ENCODE data around the gene SLFN12L. TPM values are rescaled to one million over a fixed set of nuclear protein-coding genes. Genes with fewer than 3 reads are reported as not detected.
"Not testable (repeated sequence)": the region's sequence is repeated elsewhere in the genome, so short reads cannot be mapped to it uniquely, and the experiment has no call there.

Gene SLFN12L
- total RNA-seq, 4 donors from 2014 or later, result 0.50 to 3.4 (median 1.2) TPM

GRCh38 chr17:35566968-35567367, 29.5 kb upstream of the SLFN12L start:
- H3K36me3 ChIP-seq, result no peaks in the 10 kb centered on the region
- TF ChIP-seq POLR2A (IDR thresholded peaks at IDR 0.05), result no peak
- no peak for TF ChIP-seq CTCF (IDR thresholded peaks at IDR 0.05)
- intact Hi-C loops (cut with DNase I), result no loop called here
- WGBS, 2 donors, result 55 to 58% methylated on average over 7 of the region's 11 CpGs
- peak overlapping the region in 3 of 4 donors; percentile 68 to 91 (median 70) for H3K4me3 ChIP-seq
- H3K27me3 ChIP-seq, result peaks cover 0 to 7% (median 0%) of the 10 kb centered on the region in 4 donors
- H3K9me3 ChIP-seq, result no peaks in the 10 kb centered on the region
- DNase-seq, result no peak
- peaks cover 16 to 37% (median 22%) of the 10 kb centered on the region in 3 donors for H3K4me1 ChIP-seq
- H3K27ac ChIP-seq, result peak overlapping the region in 2 of 4 donors; percentile 84 to 90

GRCh38 chr17:35563181-35563580, 25.7 kb upstream of the SLFN12L start:
- H3K9me3 ChIP-seq; H3K4me1 ChIP-seq; H3K36me3 ChIP-seq; intact Hi-C loops (cut with DNase I); DNase-seq; H3K4me3 ChIP-seq; H3K27ac ChIP-seq: not testable (repeated sequence)
- peaks cover 0 to 31% (median 0%) of the 10 kb centered on the region in 4 donors for H3K27me3 ChIP-seq
- WGBS, 2 donors, result 81 to 86% methylated on average over 16 of the region's 16 CpGs

- 64 to 66% methylated on average over 3 of the region's 3 CpGs for WGBS, 2 donors
- Histone ChIP-seq H3K27ac (no peak within 1 kb of the TSS), H3K9me3 (no peaks in the 10 kb centered on the region)
These were observed 23.2 kb upstream of the SLFN12L start, which contains the start of gene SLFN14 for GRCh38 chr17:35560703-35561102. Gene SLFN14 (minus strand): TSS chr17:35560819. CDS start chr17:35558062, 2,757 bp downstream.

DNA sequence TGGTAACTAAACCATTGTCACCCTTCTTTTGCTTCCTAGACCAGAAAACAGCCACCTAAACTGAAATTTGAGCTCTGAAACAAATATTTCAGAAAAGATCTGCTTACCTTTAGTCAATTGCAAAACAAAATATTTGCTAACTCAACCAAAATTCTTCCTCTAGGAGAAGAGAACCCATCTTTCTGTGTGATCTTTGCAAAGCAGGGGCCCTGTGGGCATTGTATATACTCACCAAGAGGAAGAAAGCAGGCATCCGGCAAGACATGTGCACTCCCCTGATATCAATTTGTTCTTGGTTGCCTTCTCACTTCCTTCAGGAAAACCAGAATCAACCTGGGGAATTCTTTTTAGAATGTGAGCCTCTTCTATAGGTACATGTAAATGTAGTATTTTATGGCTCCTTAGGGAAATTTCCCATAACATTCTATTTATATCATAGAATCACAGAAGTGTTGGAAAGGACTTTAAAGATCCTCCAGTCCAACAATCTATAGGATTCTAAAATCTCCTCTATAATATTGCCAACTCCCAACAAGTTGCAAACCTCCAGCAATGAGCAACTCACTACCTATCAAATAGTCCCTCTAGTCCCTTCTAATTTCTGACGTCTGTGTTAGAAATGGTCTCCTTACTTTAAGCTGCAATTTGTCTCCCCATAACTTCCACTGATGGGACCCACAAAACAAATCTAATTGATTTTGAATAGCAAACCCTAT, 22.2 kb upstream of the SLFN12L start:
- Histone ChIP-seq H3K27me3 (peaks cover 0 to 57% (median 0%) of the 10 kb centered on the region in 4 donors), H3K9me3 (no peaks in the 10 kb centered on the region), H3K27ac (no peak overlapping the region), H3K4me3 (no peak overlapping the region), H3K36me3 (no peaks in the 10 kb centered on the region), H3K4me1 (no peaks in the 10 kb centered on the region)
- 53 to 74% methylated on average over 2 of the region's 2 CpGs for WGBS, 2 donors
- DNase-seq, result no peak
- intact Hi-C loops (cut with DNase I), result no loop called here
- no peak for TF ChIP-seq CTCF (IDR thresholded peaks at IDR 0.05)
- TF ChIP-seq POLR2A (IDR thresholded peaks at IDR 0.05), result no peak

More at GRCh38 chr17:35560703-35561102, 23.2 kb upstream of the SLFN12L start, which contains the start of gene SLFN14:
- Histone ChIP-seq H3K36me3 (no peaks in the 10 kb centered on the region), H3K27me3 (peaks cover 0 to 48% (median 0%) of the 10 kb centered on the region in 4 donors), H3K4me3 (no peak within 1 kb of the TSS), H3K4me1 (no peaks in the 10 kb centered on the region)
- DNase-seq, result no peak
- no peak for TF ChIP-seq CTCF (IDR thresholded peaks at IDR 0.05)
- TF ChIP-seq POLR2A (IDR thresholded peaks at IDR 0.05), result no peak
- intact Hi-C loops (cut with DNase I), result no loop called here

- 77 to 93% methylated on average over 3 of the region's 3 CpGs for WGBS, 2 donors
- intact Hi-C loops (cut with DNase I), result no loop called here
- no peak overlapping the region for H3K27ac ChIP-seq
- no peak overlapping the region for H3K4me3 ChIP-seq
- H3K36me3 ChIP-seq, result no peaks in the 10 kb centered on the region
- no peaks in the 10 kb centered on the region for H3K9me3 ChIP-seq
- peaks cover 0 to 71% (median 0%) of the 10 kb centered on the region in 4 donors for H3K27me3 ChIP-seq
- TF ChIP-seq CTCF (IDR thresholded peaks at IDR 0.05), result no peak
- no peak for TF ChIP-seq POLR2A (IDR thresholded peaks at IDR 0.05)
- H3K4me1 ChIP-seq, result no peaks in the 10 kb centered on the region
- no peak for DNase-seq
These were observed 19.9 kb upstream of the SLFN12L start for GRCh38 chr17:35557353-35557752.
